NCI-H69 (cell line): ENCODE results near the gene TMCO4.
A peak's percentile ranks its signal among the peaks of the same experiment; 100 is the strongest.

Experiments
- DNase-seq: peaks from one replicate; lab custom pipeline; 2025; lab: John Stamatoyannopoulos, UW

Gene TMCO4

DNA sequence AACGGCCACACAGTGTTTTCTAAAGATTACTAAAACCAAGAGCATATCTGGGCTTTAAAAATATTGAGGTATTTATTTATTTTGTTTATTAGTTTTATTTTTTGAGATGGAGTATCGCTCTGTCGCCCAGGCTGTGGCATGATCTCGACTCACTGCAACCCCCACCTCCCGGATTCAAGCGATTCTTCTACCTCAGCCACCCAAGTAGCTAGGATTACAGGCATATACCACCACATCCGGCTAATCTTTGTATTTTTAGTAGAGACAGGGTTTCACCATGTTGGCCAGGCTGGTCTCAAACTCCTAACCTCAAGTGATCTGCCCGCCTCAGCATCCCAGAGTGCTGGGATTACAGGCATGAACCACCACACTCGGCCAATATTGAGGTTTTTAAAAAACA, 23.9 kb downstream of the TMCO4 start:
- no peak for DNase-seq

DNA sequence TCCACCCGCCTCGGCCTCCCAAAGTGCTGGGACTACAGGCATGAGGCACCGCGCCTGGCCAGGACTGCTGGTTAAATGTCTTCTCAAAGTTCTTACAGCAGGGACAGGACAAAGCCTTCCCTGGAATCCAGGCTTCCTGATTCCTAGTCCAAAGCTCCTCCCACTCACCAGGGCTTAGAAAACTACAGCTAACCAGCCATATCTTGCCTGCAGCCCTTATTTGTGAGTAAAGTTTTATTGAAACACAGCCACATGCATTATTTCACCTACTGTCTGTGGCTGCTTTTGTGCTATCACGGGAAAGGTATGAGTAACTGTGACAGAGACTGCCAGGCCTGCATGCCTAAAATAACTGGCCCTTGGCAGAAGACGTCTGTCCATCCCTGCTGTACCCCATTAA, 24.4 kb downstream of the TMCO4 start:
- no peak for DNase-seq

DNA sequence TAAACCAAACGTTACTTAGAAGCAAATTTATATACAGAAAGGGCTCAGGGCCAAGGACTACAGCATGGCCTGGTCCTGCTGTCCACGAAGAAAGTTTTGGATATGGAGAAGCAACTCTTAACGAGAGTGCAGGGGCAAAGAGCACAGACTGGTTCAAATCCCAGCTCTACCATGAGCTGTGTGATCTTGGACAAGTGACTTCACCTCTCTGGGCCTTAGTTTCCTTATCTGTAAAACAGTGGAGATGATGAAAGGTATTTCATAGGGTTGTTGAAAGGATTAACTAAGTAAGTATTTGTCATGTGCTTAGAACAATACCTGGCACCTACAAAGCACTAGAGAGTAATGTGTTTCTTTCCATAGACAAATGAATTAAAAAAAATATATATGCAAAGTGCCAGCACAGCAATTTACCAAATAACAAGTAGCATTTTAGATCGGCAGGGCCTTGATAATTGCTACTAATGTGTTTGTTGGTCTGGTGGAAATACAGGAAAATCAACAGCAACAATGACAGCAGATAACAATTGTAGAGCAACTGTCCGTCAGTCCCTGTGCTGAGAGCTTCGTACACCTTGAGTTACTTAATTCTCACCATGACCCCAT, 25.4 kb downstream of the TMCO4 start:
- DNase-seq = no peak

DNA sequence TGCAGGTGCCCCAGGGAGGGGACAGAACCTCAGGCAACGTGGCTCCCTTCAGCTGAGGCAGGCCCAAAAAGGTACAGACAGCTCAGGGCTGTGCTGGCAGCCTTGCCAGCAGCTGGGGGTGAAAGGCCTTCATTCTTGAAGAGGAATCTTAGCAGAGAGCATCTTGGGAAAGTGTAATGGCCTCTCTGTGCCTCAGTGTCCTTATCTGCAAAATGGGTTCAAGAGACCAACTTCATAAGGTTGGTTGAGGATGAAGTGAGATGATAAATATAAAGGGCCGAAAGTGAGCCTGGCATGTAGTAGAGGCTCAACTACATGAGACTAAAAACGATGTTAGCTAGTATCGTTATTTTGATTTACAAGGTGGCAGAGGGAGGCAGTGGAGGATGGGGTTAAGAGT, 26.2 kb downstream of the TMCO4 start:
- DNase-seq = no peak

DNA sequence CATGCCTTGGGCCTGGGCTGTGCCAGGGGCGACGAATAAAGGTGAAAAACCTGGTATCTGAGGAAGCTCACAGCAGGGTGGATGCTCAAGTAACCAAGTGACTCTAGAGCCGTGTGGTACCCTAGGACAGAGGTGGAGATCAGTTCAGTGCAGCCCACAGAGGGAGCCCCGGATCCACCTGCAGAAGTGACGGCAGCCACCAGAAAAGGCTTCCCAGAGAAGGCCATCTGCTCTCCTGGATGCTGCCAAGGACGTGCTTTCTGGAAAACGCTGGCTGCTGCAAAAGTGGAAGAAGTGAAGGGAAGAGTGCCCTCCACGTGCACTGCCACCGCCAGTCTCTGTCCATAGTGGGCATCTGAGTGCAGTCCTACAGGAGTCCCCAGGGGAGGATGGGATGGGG, 27.7 kb downstream of the TMCO4 start:
- peak; percentile 0 for DNase-seq

DNA sequence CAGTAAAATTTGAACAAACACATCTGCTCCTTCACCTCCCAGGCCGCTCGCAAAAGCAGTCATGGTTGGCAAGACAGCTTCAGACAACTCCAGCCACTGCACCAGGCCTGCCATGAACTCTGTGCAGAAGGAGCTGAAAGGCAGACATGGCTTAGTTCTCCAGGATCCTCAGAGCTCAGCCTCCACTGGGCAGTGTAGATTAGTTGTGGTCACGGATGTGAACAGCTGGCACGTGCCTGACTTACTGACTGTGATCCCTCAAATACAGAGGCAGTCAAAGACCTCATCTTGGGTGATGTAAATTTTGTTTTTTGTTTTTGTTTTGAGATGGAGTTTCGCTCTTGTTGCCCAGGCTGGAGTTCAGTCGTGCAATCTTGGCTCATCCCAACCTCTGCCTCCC, 28.4 kb downstream of the TMCO4 start:
- DNase-seq = no peak

DNA sequence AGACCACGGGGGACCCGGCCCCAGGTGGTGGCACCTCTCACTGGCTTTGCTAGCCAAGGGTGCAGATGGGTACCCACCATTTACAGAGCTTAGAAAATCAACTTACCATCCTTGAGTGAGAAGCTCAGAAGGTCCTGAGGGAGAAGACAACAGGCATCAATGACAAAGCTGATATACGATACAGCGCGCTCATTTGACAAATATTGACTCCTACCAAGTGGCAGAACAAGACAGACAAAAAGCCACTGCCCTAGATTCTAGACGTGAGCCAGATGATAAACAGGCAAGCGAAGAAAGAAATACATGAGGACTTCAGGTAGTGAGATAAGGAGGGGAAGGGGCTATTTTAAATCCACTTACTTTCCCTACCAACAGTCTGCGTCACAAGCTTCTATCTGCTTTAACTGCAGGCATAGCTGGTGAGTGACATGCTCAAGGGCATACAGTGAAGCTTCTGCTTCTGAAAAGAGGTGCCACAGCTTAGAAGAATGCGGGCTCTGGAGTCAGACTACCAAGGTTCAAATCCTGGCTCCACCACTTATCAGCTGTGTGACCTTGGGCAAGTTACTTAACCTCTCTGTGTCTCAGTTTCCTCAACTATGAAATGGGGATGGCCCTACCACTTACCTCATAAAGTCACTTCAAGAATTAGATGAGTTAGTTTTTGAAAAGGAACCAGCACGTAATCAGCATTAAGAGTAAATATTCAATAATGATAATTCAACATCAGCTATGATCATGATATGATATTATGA, 29.1 kb downstream of the TMCO4 start:
- DNase-seq = no peak

DNA sequence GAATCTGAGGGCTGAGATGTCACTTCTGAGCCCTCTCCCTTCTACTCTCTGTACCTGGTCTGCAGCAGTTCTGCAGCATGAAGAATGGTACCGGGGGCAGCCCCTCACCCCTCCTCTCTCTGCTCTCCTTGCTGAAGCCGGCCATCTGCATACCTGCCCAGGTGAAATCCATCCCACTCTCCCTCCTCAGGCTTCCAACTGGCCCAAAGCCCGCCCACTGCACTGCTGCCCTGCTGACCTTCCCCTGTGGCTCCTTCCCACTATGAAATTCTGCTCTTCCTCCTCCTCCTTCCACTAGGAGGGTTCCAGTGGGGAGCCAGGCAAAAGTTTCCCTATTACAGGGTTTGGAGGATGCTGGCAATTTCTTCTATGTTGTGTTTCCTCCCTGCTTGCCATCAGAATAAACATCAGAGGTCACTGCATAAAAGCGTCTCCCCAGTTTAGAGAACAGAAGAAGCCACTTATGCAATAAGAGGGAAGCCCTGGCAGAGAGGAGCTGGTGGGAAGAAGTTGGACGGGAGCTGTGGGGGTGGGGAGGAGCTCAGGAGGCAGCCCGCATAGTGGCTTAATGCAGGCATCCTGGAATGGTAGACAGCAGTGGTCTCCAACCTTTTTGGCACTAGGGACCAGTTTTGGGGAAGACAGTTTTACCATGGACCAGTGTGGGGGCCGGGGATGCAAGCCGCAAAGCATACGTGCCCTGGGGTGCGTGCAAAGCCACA, 30.3 kb downstream of the TMCO4 start:
- DNase-seq = no peak

DNA sequence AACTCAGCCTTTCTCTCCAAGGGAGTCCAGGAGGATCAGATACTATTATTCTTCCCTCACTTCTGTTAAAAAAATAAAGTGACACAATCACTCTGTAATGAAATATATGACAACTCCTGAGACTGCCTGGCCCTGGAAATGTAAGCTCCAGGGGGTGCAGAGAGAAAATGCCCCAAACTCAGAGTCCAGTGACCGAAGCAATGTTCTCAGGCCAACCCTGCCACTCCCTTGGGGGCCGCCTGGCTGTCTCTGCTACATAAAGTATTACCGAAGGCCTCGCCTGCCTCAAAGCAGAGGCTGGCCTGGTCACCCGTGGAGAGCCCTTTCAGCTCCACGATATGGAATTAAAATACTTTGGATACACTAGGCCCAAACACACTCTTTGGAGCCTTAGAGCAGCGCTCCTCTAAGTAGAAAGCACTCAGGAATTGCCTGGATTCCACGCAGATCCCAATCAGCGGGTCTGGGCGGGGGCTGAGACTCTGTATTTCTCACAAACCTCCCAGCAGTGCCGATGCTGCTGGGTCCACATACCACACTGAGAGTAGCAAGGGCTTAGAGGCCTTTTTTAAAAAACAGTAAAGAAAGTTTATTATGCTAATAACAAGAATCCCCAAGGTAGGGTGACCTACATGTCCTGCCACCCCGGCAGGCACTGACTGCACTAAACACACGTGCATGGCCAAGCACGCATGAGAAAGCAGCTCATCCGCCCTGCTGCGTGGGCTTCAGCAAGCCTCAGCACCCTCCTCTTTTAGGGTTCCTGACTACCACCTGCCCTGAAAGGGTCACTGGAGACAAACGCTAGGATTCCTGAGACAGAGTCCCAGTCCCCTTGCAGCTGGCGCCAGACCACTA, 31.1 kb downstream of the TMCO4 start:
- DNase-seq = no peak

DNA sequence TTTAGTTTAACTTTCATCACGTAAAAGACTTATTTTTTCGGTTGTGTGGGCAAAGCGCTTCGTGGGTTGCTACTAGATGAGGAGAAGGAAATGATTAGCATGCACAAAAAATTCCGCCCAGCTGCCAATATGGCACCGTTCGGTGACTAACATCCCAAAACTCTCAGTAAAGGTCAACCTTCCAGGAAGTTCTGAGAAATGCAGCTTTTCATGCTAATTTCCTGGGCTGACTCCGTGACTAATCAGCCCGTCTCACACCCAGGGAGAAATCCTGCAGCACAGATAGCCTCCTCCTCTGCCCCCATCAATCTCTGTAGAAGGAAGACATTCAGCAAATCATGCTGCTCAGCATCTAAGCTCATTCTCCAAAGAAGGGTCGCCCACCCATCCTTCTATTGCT, 34.1 kb downstream of the TMCO4 start:
- no peak for DNase-seq

DNA sequence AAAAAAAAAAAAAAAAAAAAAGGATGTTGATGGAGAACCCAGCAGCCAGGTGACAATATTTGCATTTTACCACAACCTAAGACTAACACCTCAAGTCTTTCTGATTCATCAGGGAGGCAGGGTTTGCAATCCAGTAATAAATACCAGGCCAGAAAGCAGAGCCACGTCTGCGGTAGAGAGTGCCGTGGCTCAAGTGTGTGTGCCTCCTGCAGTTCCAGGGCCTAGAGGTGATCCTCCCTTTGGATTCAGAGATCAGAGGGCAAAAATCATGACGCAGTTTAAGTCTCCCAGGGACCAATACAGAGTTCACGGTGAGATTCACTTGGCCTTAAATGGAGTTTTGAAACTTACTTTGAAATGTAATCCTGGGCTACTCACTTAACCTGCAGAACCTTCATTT, 34.9 kb downstream of the TMCO4 start:
- DNase-seq = no peak

DNA sequence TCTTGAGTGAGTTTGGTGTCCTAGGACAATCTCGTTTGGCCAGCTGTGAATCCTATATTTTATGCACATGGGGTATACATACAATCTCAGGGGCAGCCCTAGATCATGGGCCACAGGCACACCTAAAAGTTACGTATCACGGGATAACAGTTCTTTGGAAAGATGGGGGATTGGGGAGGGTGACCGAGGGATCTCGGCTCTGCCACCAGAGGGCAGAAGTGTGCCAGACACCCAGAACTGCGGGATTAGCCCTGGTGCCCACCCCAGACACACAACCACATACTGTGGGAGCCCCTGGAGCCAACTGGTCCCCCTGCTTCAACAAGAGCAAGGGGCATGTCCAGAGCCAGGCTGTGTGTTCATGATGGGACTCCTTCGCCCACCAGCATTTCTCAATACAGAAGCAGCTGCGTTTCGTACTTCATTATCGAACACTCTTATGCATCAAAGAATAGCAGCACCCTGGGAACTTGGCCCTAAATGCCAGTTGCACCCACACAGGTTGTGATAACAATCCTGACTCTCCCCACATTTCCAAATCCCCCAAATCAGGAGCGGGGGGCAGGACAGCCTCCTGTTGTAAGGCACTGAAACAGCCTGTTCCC, 37.4 kb downstream of the TMCO4 start:
- DNase-seq = peak; percentile 21

DNA sequence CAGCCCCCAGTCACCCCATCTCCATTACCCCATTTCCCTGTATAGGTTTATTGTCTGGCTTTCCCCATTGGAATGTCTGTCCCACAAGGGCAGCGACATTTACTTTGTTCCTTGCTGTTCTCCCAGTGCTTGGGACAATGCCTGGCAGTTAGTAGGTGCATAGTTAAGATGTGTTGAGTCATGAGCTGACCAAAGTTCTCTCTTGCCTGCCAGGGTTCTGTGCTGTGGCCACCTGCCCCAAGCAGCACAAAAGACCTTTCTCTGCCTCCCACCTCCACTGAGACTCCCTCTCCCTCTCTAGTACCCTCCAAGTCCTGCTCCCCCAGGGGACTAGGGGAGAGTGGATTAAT, 40.0 kb downstream of the TMCO4 start:
- no peak for DNase-seq

DNA sequence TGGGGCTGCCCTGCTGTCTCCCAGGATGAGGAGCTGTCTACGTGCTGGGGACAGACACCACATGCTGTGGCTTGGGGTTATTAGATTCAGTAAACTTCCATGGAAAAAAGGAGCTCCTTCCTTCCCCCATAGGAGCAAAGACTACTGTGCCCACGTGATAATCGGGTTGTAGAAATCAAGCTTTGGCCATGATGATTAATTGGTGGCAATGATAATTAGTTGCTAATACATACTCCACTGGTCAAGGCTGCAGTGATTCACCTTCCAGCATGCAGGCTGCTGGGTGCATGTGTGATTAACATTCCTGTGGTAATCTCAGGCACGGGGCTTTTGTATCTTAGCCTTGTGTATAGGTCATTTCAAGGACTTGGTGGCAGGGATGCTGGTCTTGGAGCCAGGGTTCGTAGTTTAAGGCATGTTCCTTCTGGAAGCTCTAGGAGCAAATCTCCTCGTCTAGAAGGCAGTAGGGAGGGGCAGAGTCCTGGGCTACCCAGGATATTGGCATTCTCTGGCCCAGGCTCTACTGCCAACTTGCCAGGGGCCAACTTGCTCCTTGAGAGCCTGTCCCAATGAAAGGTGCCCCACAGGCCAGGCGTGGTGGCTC, 41.4 kb downstream of the TMCO4 start:
- DNase-seq = no peak

DNA sequence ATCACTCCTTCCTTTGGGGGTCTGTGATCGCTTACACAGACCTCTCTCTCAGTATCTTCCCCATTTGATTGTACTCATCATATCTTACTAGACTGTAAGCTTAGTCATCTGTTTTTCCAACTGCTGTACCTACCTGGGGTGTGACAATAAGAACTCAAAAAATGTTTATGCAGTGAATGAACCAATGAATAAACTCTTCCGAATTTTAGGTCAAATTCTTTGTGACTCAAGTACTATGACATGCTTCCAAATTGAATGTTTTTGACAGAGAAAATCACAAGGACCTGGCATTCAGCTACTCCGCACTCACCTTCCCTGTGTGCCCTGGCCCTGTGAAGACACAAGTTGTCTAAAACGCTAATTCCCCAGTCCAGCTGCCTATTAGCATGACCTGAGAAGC, 42.1 kb downstream of the TMCO4 start:
- no peak for DNase-seq

DNA sequence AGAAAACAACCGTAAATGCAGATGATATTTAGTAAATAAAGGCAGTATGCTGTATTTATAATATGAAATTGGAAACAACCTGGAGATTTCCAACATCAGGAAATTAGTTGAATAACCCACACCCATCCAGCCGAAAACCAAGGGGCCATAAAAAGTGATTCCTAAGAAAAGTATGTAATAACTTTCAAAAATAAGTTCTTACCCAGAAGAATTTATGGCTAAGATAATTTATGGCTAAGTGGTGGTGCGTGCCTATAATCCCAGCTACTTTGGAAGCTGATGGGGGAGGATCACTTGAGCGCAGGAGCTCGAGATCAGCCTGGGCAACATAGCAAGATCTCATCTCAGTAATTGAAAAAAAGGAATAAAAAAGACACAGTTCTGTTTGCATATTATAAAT, 43.2 kb downstream of the TMCO4 start:
- DNase-seq = no peak

DNA sequence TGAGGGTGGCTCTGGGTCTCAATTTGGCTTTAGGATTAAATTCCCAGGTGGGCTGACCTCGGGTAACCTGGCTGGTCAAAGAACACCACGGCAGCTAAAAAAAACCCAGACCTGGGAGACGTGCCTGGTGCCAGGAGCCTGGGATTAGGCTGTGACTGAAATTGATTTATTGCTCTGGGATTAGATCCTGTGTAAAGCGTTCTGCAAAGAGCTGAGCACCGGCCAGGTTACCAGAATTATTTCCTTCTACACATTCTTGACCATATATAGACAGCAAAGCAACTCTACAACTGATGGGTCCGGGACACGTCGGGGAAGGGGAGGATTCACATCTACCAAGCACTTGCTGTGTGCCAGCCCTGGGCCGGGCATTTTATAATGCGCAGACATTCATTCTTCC, 45.2 kb downstream of the TMCO4 start:
- DNase-seq = no peak

DNA sequence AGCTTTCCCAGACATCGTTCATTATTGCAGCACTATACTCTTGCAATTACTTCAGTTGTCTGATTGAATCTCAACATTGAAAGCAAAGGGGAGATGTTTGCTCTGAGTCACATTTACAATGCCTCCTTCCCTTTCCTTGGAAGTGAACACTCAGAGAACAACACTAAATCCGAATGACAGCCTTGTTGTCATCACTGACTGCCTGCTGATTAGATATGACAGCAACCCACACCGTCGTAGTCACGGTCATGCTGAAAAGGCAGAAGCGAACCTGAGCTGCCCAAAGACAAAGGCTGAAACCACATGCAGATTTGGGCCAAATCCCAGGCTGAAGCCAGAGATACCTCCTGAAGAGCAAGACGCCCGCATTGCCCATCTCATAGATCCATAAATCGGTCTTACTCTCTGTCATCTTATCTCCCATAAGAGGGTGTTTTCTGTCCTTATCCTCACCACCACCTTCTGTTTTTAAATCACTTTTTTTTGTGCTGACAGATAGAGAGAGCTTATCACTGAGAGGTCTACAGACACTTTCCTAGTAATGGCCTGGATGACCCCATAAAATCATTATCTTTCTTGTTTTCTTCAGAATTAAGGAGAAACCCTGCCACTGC, 47.5 kb downstream of the TMCO4 start:
- DNase-seq = no peak

DNA sequence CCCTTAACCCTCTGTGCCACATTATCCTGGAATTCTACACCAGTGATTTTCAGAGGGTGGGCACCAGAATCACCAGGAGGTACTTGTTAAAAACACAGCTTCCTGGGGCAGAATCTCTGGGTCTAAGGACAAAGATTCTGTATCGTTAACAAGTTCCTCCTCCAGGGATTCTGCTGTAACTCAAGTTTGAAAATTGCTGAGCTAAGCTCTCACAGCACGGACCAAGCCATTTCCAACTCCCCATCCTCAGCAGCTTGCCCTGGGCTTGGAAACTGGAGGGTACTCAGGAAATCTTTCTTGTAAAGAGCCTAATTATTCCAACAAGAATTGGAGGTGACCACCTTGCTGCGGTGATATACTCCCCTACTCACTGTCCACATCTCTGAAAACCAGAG, 48.8 kb downstream of the TMCO4 start:
- no peak for DNase-seq

DNA sequence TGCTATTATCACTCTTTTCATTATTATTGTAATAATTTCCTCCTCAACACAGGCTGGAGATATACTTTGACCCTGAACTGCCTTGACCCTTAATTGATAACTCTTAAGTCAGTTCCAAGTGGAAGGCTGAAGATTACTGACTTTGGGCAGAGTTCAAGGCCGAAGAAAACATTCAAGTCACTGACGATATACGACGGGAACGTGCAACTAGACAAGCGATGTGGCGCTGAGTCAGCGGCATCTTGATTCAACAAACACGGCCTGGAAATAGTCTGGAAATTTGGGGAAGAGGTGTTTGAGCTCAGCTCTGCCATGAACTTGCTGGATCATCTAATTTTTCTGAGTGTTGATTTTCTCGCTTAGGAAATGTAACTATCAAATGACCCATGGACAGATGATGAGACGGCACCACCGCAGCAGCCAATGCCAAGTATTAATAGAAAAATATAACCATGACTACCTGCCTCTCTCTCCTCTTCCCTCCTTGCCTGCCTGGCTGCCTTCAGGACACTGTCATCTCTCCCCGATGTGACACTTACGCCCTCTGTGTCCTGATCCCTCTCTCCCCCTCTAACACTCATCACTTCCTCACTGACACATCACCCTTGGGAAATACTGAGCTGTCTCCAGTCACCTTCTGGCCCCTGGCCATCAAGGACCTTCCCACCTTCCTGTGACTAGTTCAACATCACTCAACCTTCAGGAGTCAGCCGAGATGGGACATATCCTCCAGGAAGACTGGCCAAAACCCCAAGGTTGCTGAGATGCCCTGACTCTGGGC, 49.4 kb downstream of the TMCO4 start:
- DNase-seq = no peak

DNA sequence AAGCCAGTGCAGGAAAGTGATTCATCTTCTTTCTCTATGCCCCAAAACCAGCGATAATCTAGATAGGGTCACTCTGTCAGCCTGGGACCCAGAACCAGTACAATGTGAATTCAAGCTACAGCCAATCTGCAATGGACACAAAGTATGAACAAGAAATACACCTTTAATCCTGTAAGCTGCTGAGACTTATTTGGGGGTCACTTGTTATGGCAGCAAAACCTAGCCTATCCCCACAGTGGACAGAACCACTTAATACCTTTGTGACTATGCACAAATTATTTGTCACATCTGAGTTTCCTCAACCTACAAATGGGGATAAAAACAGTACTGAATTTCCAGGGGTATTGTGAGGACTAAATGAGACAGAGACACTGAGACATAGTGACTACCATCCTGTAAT, 50.0 kb downstream of the TMCO4 start:
- no peak for DNase-seq
